GM18520 (cell line): Measurements from ENCODE around the gene THSD4.

Experiments
- ATAC-seq: cut with Tn5 transposase; IDR thresholded peaks from one replicate; pipeline ENCODE4 v1.9.1; 2021; ENCODE audit not compliant: unreplicated experiment

The THSD4 gene

DNA sequence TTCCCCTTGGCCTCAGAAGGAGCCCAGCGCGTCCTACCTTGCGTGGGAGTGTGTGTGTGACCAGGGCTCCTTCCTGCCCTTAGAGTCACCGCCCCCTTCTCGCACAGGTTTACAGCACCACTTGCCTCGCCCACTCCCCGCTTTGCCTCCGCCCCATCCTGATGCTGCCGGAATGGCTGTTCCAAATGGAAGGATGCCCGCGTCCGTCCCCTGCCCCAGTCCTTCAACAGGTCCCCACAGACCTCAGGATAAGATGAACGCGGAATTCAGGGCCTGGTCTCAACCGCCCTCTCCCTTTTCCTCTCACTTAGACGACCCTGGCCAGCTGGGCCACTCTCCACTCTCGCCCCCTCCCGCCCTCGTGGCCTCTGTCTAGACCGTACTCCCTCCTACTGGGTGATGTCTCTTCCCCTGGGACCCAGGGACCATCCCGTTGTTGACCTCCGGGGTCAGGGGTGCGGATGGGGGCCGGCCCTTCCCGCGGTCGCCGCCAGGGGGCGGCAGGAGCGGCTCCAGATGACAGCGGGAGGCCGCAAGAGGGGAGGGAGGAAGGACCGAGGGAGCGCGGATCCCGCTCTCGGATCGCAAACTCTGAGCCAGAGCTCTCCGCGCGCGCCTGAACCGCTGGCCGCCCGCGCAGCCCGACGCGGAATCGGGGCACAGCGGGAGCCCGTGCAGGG lies at the start of gene THSD4:
Gene THSD4 (plus strand): TSS at position 585 of the 680 bp plus-strand sequence.
- no peak for ATAC-seq

DNA sequence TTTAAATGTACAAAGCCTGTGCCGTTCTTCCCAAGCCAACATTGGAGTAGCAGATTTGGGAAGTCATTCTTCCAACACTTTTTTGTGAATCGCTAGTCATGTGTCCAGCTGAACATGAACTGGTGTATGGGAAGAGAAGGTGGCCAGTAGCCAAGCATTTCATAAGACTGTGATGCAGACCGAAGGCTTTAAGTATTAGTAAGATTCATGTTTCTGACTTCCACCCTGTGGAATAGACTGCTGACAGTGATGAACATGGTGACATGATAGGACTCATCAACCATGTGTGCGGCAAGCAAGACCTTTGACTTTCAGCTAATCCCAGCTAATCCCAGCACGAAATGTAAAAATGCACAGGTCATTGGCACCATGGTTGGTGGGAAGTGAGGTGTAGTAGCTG lies 48.3 kb upstream of the THSD4 start:
- no peak for ATAC-seq

DNA sequence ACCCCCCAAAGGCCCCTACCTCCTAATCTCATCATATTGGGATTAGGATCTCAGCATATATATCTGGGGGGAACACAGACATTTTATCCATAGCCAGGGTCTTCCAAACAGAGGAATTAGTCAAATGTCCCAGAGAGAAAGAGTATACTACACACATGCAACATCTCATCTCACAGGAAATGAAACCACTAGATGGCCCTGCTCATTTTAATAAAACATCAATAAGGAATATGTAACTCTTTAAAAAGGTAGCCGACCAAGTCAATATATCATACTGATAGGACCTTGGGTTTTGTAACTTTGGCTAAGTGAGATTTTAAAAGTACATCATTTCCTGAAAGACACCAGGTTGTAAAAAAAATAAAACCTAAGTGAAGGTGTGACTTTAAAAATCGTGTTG lies 45.6 kb upstream of the THSD4 start:
- no peak for ATAC-seq

DNA sequence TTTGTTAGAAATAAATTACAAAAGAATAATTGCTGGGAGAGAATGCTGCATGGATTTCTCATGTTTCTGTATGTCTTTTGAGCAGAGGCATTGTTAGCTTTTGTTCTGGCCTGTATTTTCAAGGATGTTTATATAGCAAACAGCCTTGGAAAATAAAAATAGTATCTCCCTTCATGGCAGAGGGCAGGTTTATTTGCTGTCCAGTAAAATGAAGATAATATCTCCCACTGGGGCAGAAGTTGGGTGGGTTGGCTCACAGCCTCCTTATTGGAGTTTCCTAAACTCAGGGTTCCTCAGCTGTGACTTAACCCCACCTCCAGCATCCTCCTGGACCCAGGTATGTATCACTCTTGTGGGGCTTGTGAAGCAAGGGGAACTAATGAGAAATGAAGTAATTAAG lies 43.7 kb upstream of the THSD4 start:
- ATAC-seq: no peak

DNA sequence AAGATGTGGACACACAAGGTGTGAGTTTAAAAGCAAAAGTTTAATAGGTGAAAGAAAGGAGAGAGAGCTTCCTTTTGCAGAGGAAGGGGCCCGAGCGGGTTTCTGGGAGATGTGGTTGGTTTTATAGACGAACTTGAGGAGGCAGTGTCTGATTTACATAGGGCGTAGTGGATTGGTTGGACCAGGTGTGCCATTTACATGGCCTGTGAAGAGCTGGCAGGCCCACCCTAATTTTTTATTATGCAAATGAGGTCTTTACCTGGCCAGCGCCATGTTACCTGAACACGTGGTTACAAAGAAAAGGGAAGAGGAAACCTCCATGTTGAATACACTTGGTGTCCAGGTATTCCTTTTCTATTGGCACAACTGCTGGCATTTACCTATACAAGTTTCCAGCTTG lies 42.8 kb upstream of the THSD4 start:
- ATAC-seq: no peak

DNA sequence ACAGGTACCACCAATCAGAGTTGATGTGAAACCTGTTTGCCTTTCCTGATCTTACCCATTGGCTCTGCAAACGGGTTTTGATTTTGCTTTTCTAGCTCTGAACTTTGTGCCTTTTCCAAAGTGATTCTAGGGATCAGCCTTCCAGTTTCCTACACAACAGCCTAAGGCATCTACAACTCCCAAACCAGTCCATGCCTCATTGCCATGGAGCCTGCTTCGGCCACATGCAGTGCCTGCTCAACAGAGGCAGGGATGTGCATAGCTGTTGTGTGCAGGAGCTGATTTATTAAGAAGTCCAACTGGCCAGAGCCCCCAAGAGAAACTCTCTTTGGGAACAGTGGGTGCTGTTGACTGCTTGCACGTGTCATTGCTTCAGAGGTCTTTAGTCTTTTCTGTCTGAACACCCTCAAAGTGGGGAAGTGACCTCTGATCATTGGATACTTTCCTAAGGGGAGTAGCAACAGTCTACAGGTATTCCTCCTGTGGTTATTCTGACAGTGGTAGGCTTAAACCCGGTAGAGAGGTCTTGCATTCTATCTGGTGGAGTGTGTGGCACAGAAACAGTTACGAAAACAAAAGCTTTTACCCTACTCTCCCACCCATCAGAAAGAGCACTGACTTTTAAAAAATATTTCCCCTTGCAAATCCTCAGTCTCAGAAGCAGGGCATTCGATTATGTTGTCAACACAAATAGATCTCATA lies 36.6 kb upstream of the THSD4 start:
- no peak for ATAC-seq

DNA sequence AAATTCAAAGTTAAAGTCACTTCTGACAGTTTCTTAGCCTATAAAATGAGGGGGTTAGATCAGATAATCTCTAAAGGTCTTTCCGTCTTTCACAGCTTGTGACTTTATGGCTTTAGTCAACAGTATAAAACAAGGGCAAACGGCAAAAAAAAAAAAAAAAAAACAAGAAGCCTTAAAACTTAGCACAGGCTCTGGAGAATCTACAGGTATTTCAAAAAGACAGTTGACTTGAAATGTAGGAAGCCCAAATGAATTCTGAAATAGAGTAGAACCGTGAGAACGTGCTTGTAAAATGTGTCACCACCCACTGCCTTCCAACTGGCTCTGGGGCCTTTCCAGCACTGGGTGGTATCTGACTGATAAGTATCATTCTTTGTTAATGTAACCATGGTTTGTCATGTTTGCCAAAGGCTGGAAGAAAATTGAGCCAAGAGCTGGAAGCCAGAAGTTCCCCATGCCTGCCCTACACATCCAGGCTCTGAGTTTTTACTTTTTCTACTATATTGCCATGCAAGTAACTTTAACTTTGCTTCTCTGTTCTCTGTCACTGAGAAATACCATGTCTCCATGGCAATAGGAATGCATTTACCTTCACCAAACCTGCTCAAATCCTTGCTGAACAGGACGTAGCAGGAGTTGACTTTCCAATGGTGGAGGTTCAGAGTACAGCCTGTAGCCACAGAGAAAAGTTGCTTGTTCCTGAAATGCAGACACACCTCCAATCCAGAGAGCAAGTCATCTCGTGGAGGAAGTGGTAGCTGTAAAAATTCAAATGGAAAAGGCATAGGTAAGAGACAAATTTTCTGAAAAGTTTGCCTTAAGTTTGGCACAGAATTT lies 35.8 kb upstream of the THSD4 start:
- ATAC-seq: no peak

DNA sequence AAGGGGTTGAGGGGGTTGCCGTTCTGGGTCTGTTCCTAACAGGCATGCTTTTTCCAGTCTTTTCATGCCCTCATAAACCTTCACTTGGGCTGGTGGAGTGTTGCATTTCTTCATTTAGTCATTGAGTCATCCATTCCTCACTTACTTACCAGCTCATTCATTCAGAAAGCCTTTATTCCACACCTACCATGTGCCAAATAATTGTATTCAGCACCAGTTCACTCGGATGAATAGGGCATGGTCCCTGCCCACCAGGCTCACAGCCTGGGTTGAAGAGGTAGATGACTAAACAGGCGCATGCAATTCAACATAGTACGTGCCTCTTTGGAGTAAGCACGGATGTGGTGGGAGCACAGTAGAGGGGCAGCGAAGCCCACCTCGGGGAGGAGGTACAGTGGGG lies 35.1 kb upstream of the THSD4 start:
- ATAC-seq: no peak

DNA sequence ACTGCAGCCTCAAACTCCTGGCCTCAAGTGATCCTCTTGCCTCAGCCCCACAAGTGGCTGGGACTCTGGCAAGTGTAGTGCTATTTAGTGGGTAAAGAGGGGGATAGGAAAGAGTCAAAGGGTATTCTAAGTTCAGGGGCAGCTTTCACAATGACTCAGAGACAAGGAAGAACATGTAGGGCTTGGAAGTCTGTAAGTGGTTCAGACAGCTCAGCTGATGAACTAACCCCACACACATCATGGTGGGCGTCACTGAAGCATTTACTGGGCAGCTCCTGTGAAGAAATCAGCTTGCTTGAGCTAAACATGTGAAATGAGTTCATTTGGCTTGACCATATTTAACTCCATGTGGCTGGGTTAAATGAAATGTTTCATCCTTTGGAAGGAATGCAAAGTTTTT lies 34.6 kb upstream of the THSD4 start:
- no peak for ATAC-seq

DNA sequence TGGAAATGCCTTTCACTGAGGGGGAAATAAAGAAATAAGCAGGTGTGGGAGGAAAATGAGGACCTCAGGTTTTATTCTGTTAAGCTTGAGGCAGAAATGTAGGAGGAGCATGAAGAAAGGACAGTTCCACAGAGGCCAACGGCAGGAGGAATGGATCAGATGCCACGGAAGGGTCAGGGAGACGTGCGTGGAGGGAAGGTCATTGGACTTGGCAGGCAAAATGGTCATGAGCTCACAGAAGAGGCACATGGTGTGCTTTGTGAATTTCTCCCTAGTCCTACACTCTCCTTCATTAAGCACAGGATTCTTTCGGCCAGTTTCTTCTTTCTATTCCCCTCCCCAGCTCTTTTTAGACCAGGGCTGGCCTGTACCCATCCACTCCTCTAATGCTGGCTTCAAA lies 32.5 kb upstream of the THSD4 start:
- no peak for ATAC-seq

DNA sequence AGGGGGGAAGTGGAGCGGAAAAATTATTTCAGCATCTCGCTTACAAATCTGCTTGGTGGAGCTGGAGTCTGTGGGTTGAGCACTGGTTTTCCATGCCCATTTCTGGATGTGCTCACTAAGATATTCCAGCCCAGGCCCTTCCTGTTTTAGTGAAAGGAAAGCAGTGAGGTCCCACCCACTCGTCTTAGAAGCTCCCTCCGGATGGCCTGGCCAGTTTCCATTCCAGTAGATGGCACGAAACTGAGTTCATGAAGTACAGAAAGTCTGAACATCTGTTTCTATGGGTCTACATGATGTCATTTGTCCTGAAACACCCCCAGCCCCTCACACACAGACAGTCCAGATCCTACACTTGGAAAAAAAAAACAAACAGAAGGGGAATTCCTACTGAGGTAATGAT lies 31.9 kb upstream of the THSD4 start:
- no peak for ATAC-seq

DNA sequence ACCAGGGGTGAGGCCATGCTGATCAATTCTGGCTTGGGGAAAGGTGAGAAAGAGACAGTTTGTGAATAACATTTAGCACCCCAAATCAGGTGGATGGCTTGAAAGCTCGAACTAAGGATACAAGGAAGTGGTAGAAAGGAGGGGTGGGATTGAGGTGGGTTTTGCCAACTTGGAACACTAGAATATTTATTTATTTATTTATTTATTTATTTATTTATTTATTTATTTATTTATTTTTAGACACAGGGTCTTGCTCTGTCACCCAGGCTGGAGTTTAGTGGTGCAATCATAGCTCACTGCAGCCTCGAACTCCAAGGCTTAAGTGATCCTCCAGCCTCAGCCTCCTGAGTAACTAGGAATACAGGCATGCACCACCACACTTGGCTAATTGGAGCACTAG lies 31.0 kb upstream of the THSD4 start:
- no peak for ATAC-seq

DNA sequence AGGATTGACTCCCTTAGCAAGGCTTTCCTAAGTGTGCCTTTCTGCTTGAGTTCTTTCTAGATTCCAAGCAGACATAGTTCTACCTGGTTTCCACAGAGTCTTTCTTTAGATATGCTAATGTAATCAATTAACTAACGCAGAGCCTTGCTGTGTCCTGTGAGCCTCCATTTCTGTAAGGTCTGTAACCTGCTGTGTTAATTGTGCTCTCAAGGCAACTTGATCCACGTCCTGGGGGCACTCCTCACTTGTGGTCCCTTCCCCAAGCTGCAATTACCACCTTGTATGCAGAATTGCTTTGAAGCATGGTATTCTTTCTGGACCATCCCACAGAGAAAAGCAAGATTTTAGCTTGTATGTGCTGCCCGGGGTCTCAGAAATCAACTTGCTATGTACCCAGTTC lies 29.5 kb upstream of the THSD4 start:
- no peak for ATAC-seq

DNA sequence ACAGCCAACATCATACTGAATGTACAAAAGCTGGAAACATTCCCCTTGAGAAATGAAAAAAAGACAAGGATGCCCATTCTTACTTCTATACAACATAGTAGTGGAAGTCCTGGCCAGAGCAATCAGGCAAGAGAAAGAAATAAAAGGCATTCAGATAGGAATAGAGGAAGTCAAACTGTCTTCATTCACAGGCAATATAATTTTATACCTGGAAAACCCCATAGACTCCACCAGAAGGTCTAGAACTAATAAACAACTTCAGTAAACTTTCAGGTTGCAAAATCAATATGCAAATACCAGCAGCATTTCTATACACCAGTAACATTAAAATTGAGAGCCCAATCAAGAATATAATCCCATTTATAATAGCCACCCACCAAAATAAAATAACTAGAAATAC lies 27.1 kb upstream of the THSD4 start:
- no peak for ATAC-seq

DNA sequence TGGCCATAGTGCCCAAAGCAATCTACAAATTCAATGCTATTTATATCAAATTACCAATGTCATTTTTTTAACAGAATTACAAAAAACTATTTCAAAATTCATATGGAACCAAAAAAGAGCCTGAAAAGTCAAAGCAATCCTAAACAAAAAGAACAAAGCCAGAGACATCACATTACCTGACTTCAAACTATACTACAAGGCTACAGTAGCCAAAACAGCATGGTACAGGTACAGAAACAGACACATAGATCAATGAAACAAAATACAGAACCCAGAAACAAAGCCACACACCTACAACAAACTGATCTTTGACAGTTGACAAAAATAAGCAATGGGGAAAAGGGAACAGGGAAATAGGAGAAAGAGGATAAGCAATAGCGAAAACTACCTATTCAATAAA lies 26.6 kb upstream of the THSD4 start:
- ATAC-seq: no peak

DNA sequence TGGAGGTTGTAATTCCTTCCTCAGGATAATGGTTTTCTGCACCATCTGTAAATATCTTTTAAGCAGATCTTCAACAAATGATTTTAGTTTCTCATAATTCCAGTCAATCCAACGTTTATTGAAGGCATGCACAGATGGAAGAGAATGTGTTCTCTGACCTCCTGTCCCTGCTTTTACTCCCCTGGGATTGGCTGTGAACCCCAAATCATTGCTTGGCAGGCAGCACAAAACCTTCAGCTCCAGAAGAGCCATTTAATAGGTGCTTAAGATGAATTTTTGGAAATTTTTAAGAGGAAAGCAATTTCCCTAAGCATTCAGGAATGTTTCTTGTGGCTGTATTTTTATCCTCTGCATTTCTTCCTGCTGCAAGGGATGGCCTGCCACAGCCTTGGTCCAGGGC lies 25.5 kb upstream of the THSD4 start:
- no peak for ATAC-seq

DNA sequence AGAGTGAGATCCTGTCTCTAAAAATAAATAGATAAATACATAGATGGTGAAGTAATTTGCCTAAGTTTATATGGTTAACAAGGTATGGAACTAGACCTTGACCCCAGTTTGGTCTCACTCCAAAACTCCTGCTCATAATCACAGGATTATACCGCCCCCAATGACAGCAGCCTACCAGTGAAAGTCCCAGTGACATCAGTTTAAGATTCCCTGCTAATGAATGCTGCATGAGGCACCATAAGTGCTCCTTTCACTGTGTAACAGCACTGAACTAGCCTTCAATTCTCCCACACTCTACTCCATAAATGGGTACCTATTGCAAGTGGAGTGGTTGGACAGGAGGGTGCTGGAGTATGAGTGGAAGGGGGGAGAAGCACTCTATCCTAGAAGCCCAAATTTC lies 23.7 kb upstream of the THSD4 start:
- ATAC-seq: no peak

DNA sequence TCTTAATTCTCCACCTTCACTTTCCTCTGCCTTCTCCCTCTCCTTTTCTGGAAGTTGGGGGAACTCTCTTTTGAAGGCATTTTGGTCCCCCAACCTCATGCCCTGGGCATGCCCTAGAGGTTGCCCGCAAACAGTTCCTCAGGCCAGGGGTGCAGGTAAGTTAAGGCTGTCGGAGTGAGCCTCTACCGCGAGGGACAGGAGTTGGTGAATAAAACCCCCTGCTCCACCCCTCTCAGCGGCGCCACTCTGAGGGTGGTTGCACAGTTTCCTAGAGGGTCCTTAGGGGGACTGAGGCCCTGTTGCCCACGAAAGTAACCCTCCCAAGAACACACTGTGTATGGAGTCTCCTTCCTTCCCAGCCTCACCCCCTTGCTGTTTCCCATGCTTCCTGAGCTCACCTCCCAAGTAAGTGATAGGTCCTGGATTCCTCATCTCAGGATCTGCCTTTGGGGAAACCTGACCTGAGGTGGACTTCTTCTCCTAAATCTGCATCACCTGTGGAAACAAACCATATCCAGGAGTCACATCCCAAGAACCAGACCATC lies 23.1 kb upstream of the THSD4 start:
- no peak for ATAC-seq

DNA sequence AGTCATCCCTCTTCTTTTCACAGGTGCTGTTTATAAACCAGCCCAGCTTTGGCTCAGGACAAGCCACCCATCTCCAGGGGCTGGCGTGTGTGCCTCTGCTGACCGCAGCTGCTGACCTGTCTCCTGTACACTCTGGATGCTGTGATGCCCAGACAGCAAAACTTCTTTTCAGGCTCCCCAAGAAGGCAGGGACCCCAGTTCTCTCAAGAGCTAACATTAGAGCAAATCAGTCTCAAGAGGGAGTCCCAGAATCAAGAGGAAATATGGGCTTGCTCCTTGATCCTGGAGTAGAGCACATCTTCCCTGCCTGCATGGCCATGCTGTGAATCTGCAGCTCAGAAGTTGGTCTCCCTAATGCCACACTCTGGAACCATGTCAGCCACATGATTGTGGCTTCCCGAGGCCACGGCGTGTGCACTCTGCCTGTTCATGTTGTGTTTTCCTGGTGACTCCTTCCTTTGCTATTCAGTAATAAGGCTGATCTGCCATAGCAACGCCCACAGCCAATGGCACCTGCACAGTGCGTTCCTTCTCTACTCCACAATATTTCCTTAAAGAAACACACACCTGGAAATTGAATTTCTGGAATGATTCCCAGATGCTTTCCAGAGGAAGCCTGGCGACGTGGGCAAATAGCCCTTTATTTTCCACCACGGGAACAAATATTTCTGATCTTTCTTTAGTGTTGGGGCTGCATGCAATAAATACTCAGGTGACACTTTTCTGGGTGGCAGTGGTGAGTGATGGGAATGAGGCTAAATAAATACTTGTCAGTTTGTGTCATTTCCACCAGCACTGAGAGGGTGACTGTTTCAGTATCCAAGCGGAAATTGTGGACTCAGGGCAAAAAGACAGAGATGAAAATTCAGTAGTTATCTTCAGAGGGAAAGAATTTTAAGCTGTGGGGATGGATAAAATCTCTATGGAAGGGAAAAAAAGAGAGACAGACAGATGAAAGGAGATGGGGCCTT lies 21.9 kb upstream of the THSD4 start:
- no peak for ATAC-seq

DNA sequence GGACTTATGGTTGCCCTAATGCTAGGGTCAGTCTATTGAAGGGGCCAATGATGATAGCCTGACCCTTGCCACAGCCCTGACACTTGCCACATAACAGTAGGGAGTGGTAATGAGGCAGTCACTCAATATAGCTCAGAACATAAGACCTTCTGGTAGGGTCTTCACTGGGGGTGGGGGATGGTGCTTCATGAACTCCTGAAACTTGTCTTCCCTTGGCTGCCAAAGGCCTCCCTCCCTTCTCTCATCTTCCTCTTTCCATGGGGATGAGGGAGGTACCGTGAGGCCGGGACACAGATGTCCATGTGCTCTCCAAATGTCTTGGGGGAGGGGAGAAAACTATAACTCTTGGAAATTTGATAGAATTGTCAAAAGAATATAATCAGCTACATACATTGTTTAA lies 21.1 kb upstream of the THSD4 start:
- ATAC-seq: no peak

DNA sequence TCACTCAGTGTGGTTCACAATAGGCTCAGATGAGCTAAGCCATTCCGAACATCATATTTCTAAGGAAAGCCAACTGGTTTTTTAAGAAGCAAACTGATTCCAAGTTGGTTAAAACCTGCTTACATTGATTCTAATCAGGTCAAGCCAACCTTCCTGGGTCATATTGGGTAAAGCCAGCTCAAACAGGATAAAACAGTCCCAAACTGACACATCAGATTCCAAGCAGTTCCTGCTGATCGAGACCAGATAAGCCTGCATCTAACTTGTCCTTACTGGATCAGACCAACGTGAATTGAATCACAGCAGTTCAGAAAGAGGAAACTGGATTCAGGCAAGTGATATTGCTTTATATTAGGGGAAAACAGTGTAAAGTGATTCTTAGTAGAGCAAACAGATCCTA lies 18.6 kb upstream of the THSD4 start:
- ATAC-seq: no peak
